Stimulated activated CD4-positive, alpha-beta T cell treated with anti-CD3 and anti-CD28 coated beads, TNF-alpha, amount 100 ng/mL, for 48 hours (primary cell): ENCODE measurements around the gene TEX53.

Experiments
- DNase-seq, 3 donors: peaks; one replicate each; pipeline ENCODE4 v3.0.0-alpha.2; 2020; ENCODE audit warnings: low read depth in 3 of 3

TEX53 gene

DNA sequence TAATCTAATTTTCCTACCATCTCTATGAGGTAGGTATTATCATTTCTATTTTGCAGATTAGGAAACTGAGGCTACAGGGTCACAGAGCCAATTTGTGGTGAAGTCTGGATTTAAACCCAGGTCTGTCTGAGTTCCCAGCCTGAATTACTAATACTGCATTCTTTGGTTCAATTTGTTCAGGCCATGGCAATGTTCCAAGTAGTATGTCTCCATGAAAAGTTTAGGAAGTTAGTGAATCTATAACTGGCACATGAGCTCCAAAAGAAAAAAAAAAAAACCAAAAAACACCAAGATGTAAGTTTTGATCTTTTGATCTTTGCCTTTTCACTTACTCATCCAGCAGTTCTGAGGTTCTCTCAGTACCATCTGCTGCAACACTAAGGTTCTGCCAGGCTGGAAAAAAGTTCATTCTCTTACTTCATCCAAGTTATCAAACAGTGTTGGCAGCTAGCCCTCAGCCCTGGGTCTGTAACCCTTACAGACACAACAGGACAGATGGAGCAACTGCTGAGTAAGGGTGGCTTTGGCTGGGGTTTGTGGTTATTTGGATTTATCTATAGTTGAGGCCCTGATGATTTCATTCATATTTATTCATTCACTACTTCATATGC lies 50.9 kb downstream of the TEX53 start:
- no peak for DNase-seq
